HG02642 (cell line): ENCODE measurements around the gene COL5A3.
"Not testable (repeated sequence)": the region's sequence is repeated elsewhere in the genome, so short reads cannot be mapped to it uniquely, and the experiment has no call there.

Source experiments
- ATAC-seq: cut with Tn5 transposase; IDR thresholded peaks from one replicate; pipeline ENCODE4 v1.9.1; 2021; ENCODE audit warnings: mild to moderate bottlenecking; ENCODE audit not compliant: unreplicated experiment, poor library complexity

COL5A3 gene

DNA sequence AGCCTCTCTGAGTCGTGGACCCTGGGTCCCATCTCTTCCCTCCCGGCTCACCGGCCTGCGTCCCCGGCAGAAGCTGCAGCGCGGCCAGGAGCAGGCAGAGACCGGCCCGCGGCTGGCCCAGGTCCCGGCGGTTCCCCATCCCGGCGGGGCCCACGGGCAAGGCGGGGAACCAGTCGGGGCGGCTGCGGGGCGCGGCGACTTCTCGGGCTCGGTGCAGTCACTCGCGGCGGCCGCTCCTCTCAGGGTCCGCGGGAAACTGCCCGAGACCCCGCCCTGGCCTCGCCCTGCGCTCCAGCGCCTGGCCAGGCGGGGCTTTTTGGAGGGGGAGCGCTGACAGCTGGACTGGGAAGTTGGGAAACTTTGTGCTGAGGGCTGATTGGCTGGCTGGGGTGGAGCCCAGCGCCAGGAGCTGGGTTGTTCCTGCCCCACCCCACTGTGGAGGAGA, at the start of gene COL5A3:
Gene COL5A3 (minus strand): TSS at position 258 of the 445 bp plus-strand sequence. CDS start 119 bp downstream, at position 139.
- no peak for ATAC-seq

GRCh38 chr19:10052602-10053360, 42.5 kb upstream of the COL5A3 start:
- no peak for ATAC-seq

DNA sequence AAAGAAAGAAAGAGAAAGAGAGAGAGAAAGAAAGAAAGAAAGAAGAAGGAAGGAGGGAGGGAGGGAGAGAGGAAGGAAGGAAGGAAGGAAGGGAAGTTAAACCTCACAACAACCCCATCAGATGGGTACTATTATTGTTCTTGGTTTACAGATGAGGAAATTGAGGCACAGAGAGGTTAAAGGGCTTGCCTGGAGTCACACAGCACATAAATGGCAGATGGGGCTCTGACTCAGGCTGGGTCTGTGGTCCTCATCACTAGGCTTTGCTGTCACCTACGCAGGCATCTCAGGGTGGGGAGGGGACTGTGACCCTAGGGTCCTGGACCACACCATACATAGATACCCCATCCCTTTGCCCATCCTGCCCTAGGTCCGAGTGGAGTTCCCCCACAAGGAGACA, 39.3 kb upstream of the COL5A3 start:
- ATAC-seq = no peak

DNA sequence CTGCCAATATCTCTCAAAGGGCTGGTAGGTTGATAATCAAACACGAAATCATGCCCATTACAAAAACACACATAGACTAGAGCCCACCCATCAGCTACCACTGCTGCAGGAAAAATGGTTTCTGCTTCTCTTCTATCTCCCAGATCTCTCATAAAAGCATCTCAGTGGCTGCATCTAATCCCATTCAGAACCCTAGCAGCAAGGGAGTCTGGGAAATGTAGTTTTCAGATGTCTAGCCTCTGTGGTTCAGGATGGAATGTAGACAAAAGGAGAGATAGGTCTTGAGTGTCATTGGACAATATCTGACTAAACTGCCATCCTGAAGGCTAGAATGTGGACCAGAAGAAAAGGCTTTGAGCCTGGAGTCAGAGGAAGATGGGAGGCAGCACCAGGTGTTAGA, 35.1 kb upstream of the COL5A3 start:
- no peak for ATAC-seq

DNA sequence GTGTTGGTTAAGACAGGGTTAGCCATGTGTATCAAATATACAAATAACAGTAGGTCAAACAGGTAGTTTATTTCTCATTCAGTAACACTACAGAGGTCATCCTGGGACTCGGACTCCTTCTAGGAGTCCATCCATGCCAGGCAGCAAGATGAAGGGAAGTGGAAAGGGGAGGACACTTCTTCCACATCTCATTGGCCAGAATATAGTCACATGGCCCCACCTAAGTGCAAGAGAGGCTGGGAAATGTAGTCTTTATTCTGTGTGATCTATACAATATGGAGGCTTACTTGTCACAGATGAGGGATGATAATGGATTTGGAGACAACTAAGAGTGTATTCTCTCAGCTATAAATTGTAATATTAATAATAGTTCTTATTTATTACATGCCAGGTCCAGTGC, 34.1 kb upstream of the COL5A3 start:
- ATAC-seq = no peak

DNA sequence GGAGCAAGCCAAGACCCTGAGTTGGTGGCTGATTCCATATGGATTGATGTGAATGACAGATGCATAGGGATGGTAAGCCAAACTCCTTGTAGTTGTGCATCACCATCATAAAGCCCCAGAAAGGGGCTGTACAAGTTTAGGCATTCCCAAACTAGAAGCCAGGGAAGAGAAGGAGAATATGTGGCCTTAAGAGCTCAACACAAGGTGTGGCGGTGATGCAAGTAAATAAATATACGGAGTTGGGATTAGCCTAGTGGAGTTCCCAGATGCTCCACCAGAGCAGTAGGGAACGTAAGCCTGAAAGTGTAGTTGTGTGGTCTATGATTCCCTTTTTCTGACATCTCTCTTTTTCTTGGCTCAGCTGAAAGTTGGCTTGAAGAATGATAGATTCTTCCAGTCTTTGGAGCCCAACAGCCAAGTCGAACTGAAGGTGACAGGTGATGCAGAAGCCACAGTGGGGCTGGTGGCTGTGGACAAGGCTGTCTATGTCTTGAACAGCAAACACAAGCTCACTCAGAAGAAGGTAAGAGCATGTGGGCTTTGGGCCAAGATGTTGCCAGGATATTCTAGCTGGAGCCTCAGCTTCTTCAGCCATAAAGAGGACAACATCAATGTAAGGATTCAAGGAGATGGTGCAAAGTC, 33.1 kb upstream of the COL5A3 start:
- ATAC-seq = no peak

DNA sequence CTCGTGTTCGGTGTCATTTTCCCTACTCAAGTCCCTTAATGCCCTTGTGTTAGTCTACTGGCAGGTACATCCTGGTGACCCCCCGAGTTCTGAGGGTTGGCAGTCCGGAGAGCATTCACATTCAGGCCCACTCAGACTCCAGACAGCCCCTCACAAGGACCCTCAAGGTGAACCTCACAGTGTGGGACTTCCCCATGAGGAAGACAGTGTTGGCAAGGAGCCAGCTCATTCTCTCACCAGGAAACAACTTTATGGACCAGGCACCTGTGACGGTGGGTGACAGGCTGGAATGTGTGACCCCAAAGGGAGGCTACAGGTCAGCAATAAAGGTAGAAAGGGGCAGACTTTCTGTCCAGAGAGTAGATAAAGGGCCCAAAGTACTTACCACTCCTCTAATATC, 27.5 kb upstream of the COL5A3 start:
- ATAC-seq = no peak

- ATAC-seq = no peak
Observed at GRCh38 chr19:10037367-10037766, 27.1 kb upstream of the COL5A3 start.

DNA sequence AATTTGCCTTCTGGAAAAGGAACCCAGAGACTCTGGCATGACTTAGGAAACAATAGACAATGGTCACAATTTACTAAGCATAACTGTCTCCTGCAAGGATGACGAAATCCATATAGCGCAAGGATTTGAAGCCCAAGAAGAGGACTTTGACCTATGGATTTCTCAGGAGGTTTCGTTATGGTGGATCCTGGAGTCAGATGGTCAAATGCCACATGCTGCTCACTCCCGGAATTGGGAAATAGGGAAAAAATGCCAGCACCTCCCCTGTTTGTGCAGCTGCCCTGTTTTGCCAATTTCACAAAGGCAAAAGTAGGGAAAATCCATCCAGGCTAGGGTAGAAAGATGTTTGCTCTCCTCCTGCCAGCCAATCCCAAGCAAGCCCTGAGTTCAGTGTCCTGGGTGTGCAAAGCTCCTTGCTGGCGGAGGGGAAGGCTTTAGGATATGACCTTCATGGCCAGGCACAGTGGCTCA, 26.3 kb upstream of the COL5A3 start:
- no peak for ATAC-seq

- ATAC-seq = no peak
Observed at GRCh38 chr19:10033614-10034013, 23.3 kb upstream of the COL5A3 start.

DNA sequence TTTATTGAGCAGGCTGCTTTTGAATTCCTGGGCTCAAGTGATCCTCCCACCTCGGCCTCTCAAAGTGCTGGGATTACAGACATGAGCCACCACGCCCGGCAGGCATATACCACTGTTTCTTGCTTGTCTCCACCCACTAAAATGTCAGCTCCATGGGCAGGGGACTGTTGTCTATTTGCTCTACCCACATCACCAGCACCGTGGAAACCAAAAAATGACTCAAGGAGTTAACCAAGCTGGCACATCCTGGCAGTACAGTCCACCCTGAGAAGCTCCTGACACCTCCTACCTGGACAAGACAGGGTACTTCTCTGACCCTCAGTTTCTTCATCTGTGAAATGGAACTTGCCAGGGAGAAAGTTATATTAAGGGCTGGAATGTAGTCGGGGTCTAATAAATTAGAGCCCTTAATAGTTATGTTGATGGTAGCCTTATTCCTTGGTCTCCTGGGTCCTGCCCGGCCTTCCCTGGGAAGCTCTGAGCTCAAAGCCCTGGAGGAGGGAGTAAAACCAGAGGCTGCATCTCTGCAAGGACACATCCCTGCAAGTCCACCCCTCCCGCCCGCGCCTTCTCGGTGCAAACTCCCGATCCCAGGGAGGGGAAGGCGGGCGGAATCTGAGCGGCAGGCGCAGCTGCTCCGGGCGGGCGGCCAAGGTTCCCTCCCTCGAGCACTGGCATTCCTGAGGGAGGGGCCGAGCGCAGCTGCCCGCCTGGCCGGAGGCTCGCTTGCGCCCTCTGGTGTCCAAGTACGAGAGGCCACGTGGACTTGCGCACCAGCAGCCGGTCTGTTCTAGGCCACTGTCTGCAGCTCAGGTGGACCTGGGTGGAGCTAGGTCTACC, 17.1 kb upstream of the COL5A3 start:
- ATAC-seq = no peak

GRCh38 chr19:10026744-10027143, 16.4 kb upstream of the COL5A3 start:
- no peak for ATAC-seq

DNA sequence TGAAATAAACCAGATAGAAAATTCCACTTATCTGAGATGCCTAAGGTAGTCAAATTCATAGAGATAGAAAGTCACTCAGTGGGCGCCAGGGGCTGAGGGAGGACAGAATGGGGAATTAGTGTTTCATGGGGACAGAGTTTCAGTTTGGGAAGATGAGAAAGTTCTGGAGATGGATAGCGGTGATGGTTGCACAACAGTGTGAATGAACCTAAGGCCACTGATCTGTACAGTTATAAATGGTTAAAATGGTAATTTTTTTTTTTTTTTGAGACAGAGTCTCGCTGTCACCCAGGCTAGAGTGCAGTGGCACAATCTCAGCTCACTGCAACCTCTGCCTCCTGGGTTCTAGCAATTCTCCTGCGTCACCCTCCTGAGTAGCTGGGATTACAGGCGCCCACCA, 12.8 kb upstream of the COL5A3 start:
- ATAC-seq = not testable (repeated sequence)

DNA sequence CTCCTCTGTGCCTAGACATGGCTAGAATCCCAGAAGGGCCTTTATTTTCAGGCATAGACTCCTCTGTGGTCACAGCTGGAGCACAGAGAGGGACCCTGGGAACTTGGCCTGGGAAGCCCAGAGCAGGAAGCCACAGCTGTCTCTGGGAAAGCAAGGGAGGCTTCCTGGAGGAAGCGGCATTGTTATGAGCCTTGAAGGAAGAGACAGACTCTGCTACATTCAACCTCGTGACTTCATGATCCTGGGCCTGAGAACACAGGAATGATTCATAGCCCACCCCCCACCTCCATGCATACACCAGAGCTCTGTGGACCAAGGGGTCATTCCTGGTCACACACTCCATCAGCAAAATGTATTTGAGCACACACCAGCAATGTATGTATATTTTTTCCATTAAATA, 11.6 kb upstream of the COL5A3 start:
- ATAC-seq = no peak

GRCh38 chr19:10021446-10021845, 11.1 kb upstream of the COL5A3 start:
- ATAC-seq = no peak

DNA sequence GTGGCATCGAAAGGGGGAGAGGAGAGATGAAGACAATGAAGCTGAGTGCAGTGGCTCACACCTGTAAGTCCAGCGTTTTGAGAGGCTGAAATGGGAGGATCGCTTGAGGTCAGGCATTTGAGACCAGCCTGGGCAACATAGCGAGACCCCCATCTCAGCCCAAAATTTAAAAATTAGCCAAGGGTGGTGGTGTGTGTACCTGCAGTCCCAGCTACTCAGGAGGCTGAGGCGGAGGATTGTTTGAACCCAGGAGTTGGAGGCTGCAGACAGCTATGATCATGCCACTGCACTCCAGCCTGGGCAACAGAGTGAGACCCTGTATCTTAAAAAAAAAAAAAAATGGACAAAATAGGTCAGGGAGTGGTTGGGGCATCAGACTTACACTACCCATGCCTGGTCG, 10.5 kb upstream of the COL5A3 start:
- no peak for ATAC-seq

DNA sequence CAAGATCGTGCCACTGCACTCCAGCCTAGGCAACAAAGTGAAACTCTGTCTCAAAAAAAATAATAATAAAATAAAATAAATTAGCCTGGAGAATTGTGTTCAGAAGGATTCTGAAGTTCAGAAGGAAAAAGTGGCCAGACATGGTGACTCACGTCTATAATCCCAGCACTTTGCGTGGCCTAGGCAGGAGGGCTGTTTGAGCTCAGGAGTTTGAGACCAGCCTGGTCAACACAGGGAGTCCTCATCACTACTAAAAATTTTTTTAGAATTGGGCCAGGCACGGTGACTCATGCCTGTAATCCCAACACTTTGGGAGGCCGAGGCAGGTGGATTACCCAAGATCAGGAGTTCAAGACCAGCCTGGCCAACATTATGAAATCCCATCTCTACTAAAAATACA, 8.9 kb upstream of the COL5A3 start:
- no peak for ATAC-seq

- no peak for ATAC-seq
Observed at GRCh38 chr19:10018786-10019185, 8.5 kb upstream of the COL5A3 start.

- no peak for ATAC-seq
Observed at GRCh38 chr19:10018263-10018662, 8.0 kb upstream of the COL5A3 start.

DNA sequence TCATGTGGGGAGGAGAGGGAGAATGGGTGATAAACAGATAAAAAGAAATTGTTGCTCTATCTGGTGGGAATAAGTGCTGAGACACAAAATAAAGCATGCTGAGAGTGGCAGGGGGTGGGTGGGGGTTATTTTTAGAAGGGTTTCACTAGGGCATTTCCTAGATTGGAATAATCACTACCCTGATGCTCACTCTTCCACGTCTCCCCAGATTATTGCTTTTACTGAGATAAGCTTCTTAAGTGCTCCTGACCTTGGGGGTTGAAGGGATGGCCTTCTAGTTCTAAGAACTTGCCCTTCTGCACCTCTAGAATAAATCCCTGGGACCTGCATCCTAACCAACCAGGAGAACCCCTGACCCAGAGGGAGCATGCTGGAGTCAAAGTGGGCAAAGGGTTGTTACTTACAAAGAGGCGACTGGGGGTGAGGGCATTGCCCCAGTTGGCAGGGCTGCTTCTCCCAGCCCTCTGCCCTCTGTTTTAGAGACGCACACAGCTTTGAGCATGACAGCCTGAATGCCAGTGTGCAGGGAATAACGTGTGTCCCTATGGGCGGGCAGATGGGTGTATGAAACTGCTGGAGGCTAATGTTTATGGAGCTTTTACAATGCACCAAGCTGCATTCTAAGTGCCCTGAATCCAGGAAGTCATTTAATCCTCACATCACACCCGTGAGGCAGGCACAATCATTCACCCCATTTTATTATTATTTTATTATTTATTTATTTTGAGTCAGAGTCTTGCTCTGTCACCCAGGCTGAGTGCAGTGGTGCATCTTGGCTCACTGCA, 3.7 kb upstream of the COL5A3 start:
- ATAC-seq = no peak
